Measurements from ENCODE around the gene SCGB1C2.
"Not testable (repeated sequence)": the region's sequence is repeated elsewhere in the genome, so short reads cannot be mapped to it uniquely, and the experiment has no call there.

The SCGB1C2 gene

DNA sequence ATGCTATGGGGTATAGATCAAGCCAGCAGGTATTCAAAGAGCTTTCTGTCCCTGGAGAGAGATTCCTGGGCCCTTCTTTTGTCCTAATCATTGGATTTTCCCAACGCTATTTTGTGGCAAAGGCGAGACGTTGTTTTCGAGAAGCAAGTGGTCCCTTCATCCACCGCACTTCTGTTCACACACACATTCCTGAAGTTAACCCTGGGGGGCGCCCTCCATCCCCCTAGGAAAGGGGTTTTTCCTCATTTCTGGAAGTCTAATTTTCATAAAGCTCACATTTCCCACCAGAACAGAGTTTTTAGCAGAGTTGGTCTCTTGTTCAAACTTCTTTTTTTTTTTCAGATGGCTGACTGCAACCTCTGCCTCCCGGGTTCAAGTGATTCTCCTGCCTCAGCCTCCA is 11.9 kb downstream of the SCGB1C2 start:
- DNase-seq: no peak

- DNase-seq: no peak
These were observed 12.7 kb downstream of the SCGB1C2 start for GRCh38 chr17:149897-150584.

GRCh38 chr17:151004-151403 is 13.6 kb downstream of the SCGB1C2 start:
- no peak for DNase-seq

- DNase-seq: no peak
These were observed 14.8 kb downstream of the SCGB1C2 start for GRCh38 chr17:151886-152859.

GRCh38 chr17:152860-153420 is 15.6 kb downstream of the SCGB1C2 start:
- DNase-seq: no peak

GRCh38 chr17:153851-154250 is 16.5 kb downstream of the SCGB1C2 start:
- no peak for DNase-seq

DNA sequence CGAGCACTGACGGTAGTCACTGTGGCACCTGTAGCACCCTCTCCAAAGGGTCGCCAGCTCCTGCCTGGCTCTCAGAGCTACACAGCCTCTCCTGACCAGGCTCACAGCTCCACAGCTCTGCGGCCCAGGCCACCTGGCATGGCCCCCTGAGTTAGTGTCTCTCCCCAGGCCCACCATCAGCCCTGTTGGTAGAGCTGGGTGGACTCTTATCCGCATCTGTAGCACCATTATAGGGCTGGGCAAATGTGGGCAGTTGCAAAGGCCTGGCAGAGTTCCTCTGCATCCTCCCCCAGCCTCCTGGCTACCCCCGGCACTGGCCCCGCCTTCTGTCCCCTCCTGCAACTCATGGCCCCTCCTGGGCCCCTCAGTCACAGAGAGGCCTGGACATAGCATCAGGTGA is 18.2 kb downstream of the SCGB1C2 start:
- no peak for DNase-seq

DNA sequence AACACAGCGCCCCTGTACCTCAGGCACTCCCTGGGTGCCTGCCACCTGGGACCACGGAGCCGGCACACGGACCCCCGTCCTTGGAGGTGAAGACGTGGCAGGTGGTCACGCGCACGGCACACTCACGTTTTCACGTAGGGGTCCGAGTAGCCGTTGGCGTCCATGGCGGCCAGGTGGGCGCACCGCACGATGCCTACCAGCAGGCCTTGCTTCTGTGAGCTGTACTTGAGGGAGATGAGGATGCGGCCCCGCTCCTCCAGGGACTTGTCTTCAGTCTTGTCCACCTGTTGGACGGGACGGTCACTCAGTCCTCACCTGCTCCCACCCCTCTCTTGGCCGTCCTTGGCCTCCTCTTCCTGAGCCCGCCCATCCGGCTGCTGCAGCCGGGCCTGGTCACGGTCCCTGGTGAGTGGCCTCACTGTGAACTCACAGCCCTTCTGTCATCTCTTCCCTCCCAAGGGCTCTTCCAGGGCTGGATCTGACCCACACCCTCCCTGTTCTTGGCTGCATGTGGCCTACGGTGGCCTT is 18.8 kb downstream of the SCGB1C2 start:
- DNase-seq: no peak

GRCh38 chr17:156946-157345 is 19.6 kb downstream of the SCGB1C2 start:
- no peak for DNase-seq

DNA sequence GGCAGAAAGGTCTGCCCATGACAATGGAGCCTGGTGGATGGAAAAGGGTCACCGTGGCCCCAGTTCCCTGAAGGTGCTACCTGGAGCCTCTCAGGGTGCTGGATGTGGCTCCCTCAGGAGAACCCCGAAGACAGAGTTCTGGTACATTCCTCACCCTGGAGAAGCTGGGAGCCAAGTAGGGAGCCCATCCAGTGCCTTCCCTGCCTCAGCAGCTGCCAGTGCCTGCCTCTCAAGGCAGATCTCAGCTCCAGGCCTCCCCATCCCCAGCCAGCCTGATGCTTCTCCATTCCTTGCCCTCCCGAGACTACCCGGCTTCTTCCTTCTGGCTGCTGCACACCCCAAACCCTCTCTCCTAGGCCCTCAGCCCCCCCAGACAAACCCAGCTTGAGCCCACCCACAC is 20.5 kb downstream of the SCGB1C2 start:
- DNase-seq: no peak

DNA sequence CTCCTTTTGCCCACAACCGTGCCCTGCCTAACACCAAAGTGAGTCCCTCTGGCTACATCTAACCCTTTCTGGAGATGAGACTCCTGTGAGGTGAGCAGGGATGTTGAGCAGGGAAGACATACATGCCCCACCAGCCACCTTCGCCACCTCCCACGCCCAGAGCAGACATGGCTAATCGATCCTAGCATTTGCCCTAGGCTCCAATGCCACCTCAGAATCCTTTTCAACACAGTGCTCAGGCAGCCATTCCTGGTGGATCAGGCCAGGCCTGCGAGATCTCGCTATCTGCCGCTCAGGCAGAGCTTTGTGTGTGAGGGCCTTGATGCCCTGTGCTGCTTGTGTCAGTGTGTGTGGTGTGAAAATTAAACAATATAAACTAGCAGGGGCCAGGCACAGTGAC is 21.0 kb downstream of the SCGB1C2 start:
- DNase-seq: no peak

- DNase-seq: no peak
These were observed 22.2 kb downstream of the SCGB1C2 start for GRCh38 chr17:159609-160008.

DNA sequence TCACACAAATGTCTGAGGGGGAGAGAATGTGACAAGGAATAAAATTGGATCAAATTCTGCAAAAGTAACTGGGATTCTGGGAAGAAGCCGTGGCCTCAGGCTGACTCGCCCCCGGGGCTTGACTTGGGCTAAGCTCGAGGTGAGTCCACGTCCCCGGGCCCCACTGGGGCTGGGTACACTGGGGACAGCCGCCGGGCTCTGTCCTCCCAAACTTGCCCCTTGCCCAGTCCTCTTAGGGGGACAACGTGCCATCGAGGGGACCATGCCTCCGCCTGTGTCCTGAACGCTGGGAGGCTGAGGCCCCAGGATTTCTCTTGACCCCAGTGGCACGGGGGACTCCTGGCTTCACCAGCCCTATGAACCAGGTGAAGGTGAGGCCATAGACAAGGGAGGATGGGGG is 23.0 kb downstream of the SCGB1C2 start:
- no peak for DNase-seq

- DNase-seq: no peak
These were observed 24.1 kb downstream of the SCGB1C2 start for GRCh38 chr17:161481-161880.

GRCh38 chr17:162689-163088 is 25.3 kb downstream of the SCGB1C2 start:
- no peak for DNase-seq

DNA sequence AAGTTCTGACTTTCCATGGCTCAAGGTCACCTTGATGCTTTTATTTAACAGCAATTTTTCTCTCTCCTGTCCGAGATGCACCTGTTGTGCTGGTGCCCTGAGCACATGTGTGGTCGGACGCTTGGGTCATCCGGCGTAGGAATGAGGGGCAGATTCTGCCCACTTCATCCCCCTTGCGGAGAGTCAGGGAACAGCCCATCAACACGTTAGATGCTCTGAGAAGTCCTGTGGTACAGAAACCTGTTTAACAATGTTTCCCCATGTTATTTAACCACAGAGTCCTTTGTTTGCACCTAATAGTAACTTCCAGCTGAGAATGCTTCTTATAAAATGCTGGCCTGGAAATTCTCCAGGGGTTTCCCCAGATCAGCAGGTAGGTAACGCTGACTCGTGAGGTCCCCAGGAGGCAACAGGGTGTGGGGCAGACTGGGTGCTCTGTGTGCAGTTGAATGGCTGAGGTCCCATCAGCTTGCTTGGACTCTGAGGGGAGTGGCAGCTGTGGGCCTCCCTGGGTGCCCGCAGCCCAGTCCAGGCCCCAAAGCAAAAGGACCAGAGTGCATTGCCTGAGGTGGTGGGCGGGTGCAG is 26.2 kb downstream of the SCGB1C2 start:
- no peak for DNase-seq

GRCh38 chr17:164303-165235 is 27.2 kb downstream of the SCGB1C2 start:
- no peak for DNase-seq

GRCh38 chr17:165939-166338 is 28.6 kb downstream of the SCGB1C2 start:
- no peak for DNase-seq

- DNase-seq: not testable (repeated sequence)
These were observed 31.2 kb downstream of the SCGB1C2 start for GRCh38 chr17:168614-169013.

DNA sequence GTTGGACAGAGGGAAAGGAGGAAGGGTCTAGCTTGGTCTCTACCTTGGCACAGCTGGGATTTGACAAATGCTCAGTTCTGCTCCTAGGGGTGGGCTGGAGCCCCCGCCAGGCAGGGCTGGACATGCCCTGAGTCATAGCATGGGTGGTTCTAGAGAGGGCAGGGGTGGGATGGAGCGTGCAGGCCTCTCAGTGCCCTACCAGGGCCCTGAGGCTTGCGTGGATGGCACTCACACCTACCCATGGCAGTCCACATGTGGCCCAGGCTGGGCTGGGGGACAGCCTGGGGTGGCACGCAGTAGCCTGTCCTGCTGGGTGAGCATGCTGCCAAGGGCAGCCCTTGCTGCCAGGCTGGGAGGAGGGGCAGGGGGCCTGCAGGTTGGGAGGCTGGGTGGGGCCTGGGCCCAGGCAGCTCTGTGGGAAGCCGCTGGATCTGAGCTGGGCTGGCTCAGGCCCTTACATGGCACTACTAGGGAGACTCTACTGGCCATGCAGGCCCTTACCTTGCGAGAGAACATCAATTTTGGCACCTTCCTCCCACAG is 32.8 kb downstream of the SCGB1C2 start:
- no peak for DNase-seq

GRCh38 chr17:171871-172270 is 34.5 kb downstream of the SCGB1C2 start:
- DNase-seq: no peak

DNA sequence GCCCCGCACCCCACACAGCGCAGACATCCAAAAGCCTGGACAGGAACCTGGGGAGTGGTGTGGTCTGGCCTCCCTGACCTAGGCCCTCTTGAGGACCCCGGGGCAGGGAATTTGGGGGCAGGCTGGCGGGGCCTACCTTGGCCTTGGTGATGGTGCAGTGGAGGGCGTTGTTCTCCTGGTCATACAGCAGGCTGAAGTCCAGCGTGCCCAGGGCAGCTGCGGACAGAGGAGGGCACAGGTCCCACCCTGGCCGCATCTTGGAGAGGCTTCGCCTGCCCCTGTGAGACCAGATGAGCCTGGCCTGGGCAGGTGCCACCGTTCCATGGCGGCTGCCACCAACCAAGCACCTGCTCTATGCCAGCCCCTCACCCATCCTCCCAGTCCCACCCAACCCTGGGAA is 35.0 kb downstream of the SCGB1C2 start:
- no peak for DNase-seq
